HL-60 (cell line): Measurements from ENCODE around the gene CDC42.

Source experiments
- DNase-seq, 2 experiments: peaks; one replicate each; pipeline ENCODE4 v3.0.0-alpha.2; 2010 to 2020; ENCODE audit warnings: low read depth in 1 of 2, low spot score in 1 of 2
- H3K27ac ChIP-seq: fragments of 250-450 bp; sonication (Bioruptor Pico); replicated peaks from 2 replicates; pipeline ENCODE4 v1.5.1; 2020; ENCODE audit warnings: mild to moderate bottlenecking, moderate library complexity
- H3K27me3 ChIP-seq: fragments of 250-450 bp; sonication (Bioruptor Pico); 2 replicates; pipeline ENCODE4 v1.5.1; 2021; ENCODE audit warnings: mild to moderate bottlenecking, moderate library complexity; ENCODE audit not compliant: insufficient read depth, poor library complexity, severe bottlenecking
- H3K4me3 ChIP-seq: replicated peaks from 2 replicates; pipeline ENCODE4 v1.5.1; 2011; ENCODE audit warnings: mild to moderate bottlenecking, control low read depth, low read length; ENCODE audit not compliant: insufficient read depth
- GABPA ChIP-seq: IDR thresholded peaks from 2 replicates; pipeline ENCODE4 v1.6.1; 2012; ENCODE audit warnings: low read depth
- POLR2AphosphoS5 ChIP-seq: IDR thresholded peaks from 2 replicates; pipeline ENCODE4 v1.6.1; 2012; ENCODE audit warnings: low read depth
- SPI1 ChIP-seq: IDR thresholded peaks from 2 replicates; pipeline ENCODE4 v1.6.1; 2012; ENCODE audit warnings: low read depth, mild to moderate bottlenecking, borderline replicate concordance
- TF ChIP-seq, protein P1 (sequence below): IDR thresholded peaks from 2 replicates; pipeline ENCODE4 v1.6.1; 2012; ENCODE audit warnings: low read depth; ENCODE audit not compliant: insufficient replicate concordance
- TF ChIP-seq, protein P2 (sequence below): IDR thresholded peaks from one replicate; pipeline ENCODE4 v1.5.1; 2011; ENCODE audit warnings: low read length, control low read depth, inconsistent platforms; ENCODE audit not compliant: insufficient read depth

CDC42 gene

DNA sequence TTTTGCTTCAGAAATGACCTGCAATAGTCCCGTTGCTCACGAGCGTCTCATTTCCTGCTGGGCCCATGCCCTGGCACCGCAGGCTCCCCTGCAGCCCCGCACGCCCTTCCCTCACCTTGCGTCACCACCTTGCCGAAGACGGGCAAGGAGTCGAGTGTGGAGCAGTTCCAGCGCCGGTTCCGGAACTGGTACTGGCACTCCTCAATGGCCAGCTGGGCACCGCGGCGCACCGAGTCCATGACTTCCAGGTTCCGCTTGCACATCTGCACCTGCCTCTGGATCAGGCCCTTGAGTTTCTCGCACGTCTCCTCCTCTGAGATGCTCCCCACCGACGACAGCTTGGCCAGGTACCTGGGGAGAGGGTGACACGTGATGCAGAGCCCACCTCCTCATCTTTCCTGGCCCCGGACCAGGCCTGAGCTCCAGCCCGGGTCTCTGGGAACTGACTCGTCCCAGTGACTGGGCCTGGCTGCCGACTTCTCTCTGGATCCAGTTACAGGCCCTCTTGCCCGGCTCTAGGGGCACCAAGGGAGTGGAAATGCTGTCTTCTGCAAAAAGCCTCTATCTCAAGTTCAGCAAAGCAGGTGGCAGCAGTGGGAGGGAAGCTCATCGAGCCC, 77.1 kb downstream of the CDC42 start:
- peaks cover 8% of the 10 kb centered on the region for H3K27me3 ChIP-seq
- H3K27ac ChIP-seq, result no peak overlapping the region
- H3K4me3 ChIP-seq, result no peak overlapping the region
- DNase-seq, result no peak
- TF ChIP-seq, protein P1, sequence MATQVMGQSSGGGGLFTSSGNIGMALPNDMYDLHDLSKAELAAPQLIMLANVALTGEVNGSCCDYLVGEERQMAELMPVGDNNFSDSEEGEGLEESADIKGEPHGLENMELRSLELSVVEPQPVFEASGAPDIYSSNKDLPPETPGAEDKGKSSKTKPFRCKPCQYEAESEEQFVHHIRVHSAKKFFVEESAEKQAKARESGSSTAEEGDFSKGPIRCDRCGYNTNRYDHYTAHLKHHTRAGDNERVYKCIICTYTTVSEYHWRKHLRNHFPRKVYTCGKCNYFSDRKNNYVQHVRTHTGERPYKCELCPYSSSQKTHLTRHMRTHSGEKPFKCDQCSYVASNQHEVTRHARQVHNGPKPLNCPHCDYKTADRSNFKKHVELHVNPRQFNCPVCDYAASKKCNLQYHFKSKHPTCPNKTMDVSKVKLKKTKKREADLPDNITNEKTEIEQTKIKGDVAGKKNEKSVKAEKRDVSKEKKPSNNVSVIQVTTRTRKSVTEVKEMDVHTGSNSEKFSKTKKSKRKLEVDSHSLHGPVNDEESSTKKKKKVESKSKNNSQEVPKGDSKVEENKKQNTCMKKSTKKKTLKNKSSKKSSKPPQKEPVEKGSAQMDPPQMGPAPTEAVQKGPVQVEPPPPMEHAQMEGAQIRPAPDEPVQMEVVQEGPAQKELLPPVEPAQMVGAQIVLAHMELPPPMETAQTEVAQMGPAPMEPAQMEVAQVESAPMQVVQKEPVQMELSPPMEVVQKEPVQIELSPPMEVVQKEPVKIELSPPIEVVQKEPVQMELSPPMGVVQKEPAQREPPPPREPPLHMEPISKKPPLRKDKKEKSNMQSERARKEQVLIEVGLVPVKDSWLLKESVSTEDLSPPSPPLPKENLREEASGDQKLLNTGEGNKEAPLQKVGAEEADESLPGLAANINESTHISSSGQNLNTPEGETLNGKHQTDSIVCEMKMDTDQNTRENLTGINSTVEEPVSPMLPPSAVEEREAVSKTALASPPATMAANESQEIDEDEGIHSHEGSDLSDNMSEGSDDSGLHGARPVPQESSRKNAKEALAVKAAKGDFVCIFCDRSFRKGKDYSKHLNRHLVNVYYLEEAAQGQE, result no peak
- TF ChIP-seq SPI1 (no peak), GABPA (no peak), POLR2AphosphoS5 (no peak)
- TF ChIP-seq, protein P2, sequence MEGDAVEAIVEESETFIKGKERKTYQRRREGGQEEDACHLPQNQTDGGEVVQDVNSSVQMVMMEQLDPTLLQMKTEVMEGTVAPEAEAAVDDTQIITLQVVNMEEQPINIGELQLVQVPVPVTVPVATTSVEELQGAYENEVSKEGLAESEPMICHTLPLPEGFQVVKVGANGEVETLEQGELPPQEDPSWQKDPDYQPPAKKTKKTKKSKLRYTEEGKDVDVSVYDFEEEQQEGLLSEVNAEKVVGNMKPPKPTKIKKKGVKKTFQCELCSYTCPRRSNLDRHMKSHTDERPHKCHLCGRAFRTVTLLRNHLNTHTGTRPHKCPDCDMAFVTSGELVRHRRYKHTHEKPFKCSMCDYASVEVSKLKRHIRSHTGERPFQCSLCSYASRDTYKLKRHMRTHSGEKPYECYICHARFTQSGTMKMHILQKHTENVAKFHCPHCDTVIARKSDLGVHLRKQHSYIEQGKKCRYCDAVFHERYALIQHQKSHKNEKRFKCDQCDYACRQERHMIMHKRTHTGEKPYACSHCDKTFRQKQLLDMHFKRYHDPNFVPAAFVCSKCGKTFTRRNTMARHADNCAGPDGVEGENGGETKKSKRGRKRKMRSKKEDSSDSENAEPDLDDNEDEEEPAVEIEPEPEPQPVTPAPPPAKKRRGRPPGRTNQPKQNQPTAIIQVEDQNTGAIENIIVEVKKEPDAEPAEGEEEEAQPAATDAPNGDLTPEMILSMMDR, result no peak

DNA sequence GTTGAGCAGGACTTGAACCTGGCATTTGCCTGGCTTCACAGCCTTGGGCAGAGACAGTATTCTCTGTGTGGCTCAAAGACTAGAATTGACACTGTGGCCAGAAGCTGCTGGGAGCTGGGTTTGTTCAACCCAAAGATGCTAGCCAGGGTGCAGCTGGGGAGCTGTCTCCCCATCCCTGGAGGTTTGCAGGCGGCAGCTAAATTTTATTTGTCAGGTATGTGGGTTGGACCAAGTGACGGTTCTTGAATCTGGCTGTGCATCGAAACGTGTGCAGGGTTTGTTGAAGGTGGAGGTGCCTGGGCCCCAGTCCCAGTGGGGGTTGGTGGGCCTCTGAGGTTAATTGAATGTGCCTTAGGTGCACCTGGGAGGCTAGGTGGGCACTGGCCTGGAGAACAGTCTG, 78.6 kb downstream of the CDC42 start:
- Histone ChIP-seq H3K4me3 (no peak overlapping the region), H3K27ac (no peak overlapping the region), H3K27me3 (peaks cover 8% of the 10 kb centered on the region)
- DNase-seq, result no peak
- TF ChIP-seq GABPA (no peak), SPI1 (no peak), POLR2AphosphoS5 (no peak)
- TF ChIP-seq, protein P1, result no peak
- TF ChIP-seq, protein P2, result no peak

DNA sequence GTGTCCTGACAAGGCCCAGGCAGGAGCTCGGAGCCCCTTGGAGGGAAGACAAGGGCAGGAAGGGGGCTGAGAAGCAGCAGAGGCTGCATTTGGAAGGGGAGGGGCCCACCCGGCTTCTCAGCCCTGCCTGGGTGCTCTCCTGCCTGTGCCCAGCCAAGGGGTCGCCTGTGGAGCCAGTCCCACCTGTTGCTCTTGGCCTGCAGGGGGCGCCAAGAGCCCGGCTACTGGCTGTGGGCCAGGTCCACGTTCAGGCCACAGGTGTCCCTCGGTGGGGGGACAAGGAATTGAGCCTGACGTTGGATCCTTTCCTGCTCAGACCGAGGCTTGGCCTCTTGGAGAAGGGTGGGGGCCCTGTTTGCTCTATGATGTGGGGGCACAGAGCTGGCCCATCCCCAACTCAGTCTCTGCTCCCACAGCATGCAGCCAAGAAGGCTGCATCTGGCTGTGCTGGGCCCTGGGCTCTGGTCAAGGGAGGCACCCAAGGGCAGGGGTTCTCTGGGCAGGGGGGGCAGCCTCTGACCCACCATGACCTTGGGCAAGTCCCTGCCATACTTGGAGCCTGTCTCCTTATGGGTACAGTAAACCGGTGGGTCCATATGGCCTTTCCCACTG, 79.5 kb downstream of the CDC42 start:
- H3K27ac ChIP-seq, result no peak overlapping the region
- H3K27me3 ChIP-seq, result peaks cover 8% of the 10 kb centered on the region
- DNase-seq, result peak in 1 of 2 experiments; percentile 31
- no peak for TF ChIP-seq POLR2AphosphoS5
- TF ChIP-seq, protein P2, result peak; percentile 84
- H3K4me3 ChIP-seq, result no peak overlapping the region
